GM18951 (cell line): Measurements from ENCODE around the gene PROK1.

Experiments used
- POLR2A ChIP-seq: IDR thresholded peaks from 4 replicates; pipeline ENCODE4 v1.6.1; 2011; ENCODE audit warnings: mild to moderate bottlenecking; ENCODE audit not compliant: insufficient read length, insufficient read depth; ENCODE audit errors: extremely low read depth
- in situ Hi-C: fragments of 300-500 bp; cut with MboI; formaldehyde crosslinking; loops from one replicate; pipeline ENCODE4 v1.12.0; 2022; ENCODE audit warnings: low sequenced_read_pairs, mixed read lengths, inconsistent platforms; ENCODE audit not compliant: unreplicated experiment

Gene PROK1

DNA sequence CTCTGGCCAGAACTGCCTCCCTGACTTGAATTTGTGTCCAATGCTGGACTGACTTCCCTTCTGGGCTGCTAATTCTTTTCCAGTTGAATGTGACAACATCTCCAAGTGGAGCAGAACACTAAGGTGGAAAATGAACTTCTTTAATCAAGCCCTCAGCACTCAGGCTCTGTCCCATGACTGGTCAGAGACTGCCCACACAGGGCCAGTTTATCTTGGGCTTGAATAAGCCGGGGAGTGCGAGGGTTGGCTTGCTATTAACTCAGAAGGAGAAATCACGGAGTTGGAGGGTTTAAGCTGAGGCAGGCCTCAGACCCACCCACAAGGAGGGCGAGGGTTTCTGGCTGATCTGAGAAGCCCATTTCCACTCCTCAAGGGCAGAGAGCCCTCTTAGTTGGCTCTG is 55.6 kb downstream of the PROK1 start:
- in situ Hi-C loops = no loop called here
- no peak for TF ChIP-seq POLR2A
